Anterior cingulate cortex (tissue), 58 donors: ENCODE results near the gene UPB1.

Experiments
- DNase-seq, 58 donors: peaks; one replicate each; lab custom pipeline; 2025; lab: John Stamatoyannopoulos, UW

The UPB1 gene

DNA sequence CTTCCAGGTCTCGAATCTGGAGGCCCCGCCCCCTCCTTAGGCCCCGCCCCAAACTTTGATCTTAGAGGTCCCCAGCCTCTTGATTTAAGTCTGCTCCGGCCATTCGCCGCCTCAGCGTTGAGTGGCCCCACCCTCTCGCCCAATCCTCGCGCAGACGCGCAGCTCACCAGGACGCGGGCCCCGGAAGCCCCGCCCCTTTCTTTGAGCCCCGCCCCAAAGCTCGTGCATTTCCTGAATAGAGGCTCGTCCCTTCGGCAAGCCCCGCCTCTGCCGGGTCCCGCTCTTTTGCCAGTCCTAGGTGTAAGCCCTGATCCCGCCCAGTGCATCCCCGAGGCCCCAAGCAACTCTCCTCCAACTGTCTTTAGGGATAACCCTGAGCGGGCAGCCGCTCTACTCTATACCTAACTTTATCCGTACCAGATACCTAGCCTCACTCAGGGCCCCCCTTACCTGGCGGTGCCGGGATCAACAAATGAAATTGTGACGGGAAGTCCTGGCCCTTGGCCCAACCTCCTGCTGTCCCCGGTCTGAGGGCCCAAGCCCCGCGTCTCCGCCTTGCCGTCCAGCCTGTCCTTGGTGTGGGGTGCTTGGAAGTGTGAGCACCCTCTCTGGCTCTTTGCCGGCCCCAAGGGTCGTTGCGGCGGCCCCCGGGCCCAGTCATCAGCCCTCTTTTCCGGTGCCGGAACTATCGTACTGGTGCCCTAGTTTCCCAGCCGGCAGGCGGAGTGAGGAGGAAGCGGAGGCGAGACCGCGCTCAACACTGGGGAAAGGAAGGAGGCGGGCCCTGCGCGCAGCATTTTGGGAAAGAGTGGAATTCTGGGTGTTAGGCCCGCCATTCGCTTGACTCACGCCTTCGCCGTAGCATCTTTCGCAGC lies 60.3 kb downstream of the UPB1 start, which contains the start of gene SNRPD3:
SNRPD3 (plus strand) TSS at position 835 of the 875 bp plus-strand sequence. CDS start 1,676 bp downstream, outside the sequence.
- DNase-seq, result peak; percentile 93 to 100 (median 99)

DNA sequence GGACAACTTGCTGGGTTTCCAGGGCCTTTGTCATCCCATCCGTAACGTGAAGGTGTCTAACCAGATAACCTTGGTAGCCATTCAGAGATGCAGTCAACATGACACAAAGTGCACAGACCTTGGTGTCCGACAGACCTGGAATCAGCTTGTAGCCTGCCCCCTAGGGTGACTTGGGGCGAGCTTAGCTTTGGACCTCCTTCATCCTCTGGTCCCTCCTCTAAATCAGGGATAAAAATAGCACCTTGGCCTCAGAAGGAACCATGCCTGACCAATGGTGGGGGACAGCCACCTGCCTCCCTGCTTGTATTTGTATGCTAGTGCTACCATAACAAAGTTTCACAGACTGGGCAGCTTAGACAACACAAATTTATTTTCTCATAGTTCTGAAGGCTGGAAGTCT lies 64.3 kb downstream of the UPB1 start:
- no peak for DNase-seq

DNA sequence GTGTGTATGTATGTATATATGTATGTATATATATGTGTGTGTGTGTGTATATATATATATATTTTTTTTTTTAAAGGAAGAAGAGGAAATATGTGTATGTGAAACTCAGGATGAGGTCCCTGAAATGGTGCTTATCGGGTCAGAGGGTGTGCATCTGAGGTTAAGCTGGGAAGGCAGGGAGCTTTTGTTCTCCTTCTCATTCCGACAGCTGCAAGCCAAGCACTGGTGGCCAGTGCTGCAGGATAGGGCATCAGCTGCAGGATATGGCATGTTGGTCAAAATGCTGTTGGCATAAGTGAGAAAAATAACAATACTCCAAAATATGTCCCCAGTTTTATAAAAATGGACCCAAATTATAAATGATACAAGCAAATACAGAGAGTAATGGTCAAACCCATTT lies 68.1 kb downstream of the UPB1 start:
- no peak for DNase-seq

DNA sequence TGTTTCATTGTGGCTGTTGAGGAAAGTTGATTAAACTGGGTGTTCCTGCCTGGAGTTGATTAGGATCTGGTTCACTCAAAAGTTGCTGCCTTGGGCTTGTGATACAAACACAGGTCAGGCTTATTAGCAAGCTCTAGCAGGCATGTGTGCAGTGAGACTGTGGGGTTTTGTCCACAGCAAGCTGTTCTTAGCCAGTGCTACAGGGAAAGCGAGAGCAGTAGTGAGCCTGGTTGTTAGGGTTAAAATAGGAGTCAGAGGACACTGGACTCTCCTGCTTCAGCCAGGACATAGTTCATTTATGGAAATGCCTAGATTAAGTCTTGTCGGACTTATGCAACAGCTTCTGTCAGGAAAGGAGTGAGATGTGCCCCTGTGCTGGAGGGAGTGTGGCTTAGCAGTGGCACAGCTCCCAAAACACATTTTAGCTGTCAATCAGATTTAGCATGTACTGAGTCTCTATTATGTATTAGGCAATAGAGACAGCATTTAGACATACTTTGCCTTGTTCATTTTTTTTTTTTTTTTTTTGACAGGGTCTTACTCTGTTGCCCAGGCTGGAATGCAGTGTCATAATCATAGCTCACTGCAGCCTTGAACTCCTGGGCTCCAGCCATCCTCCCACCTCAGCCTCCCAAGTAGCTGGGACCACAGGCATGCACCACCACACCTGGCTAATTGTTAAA lies 69.4 kb downstream of the UPB1 start:
- DNase-seq, result no peak

DNA sequence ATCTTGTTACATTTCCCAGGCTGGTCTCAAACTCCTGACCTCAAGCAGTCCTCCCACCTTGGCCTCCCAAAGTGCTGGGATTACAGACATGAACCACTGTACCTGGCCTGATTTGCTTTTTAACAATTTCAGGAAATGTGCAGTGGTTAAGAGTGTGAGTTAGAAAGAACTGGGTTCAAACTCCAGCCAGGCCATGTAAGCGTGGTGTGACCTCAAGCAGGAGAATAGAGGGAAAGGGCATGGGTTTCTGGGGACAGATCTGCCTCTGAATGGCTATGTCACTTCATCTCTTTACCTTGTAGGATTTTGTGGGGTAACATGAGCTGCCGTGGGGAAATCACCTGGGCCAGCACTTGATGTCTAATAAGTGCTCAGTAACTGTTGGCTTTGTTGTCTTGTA lies 69.9 kb downstream of the UPB1 start:
- DNase-seq, result no peak

DNA sequence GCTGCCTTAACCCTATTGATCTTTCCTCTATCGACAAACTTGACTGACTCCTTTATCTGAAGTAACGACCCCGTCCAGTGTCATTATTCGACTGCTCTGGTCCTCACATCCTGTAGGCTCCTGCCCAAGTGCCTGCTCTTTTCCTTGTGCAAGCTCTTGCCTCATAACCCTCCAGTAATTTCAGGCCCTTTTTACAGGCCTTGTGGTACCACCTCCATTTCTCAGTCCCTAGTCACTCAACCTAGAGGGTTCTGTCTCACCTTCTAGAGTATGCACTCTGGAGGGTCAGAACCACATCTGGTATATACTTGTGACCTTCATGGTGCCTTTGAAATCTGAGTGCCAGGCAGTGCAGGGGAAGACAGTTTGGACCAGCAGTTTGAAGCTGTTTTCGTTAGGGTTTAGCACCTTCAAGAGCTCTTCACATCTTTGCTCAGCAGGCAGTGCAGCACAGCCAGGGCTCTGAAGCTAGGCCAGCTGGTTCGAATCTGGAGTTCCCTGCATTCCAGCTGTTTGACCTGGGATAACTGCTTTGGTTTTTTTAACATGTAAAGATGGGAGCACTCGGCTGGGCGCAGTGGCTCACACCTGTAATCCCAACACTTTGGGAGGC lies 71.9 kb downstream of the UPB1 start:
- DNase-seq, result no peak

DNA sequence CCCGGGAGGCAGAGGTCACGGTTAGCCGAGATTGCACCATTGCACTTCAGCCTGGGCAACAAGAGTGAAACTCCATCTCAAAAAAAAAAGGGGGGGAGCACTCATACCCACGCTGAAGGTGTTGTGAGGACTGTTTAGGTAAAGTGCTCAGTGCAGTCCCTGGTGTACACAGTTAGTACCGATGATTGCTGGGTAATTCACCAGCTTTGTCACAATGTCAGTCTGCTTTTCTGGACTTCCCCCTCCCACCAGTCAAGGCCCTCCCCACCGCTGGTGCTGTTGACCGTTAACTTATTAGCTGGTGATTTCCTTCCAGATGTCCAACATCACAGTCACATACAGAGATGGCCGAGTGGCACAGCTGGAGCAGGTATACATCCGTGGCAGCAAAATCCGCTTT lies 72.5 kb downstream of the UPB1 start:
- DNase-seq, result no peak

DNA sequence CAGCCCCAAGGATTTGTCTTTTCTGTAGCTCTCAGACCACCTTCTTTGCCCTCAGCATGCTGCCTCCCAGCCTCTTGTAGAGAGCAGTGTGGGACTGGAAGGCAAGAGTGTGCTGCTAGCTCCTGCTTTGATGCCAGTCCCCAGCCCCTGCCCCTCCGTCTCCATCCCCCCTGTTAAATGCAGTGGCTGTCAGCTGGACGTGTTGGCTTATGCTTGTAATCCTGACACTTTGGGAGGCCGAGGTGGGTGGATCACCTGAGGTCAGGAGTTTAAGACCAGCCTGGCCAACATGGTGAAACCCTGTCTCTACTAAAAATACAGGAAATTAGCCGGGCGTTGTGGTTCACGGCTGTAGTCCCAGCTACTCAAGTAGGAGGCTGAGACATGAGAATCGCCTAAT lies 76.1 kb downstream of the UPB1 start:
- DNase-seq, result no peak

DNA sequence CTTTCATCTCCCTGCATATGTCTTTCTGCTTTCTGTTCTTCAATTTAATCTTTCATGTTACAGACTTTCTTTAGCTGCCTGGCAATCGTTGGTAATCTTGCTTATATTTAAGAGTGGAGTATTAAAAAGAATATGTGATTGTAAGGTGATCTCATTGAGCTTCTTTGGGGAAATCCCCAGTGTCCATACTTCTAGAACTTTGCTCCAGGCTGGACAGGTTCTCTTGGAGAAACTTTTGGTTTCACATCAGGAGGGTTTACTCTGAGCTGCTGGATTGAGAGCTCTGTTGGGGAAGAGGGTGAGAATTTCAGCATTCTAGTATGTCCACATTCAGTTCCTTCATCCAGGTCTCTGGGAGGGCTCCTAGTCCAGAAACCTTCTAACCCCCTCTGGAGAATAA lies 81.6 kb downstream of the UPB1 start:
- DNase-seq, result no peak
